ENCODE data around the gene STRADB. TPM values are rescaled to one million over a fixed set of nuclear protein-coding genes. Genes with fewer than 3 reads are reported as not detected.

The STRADB gene
- total RNA-seq, 1 experiment from 2014 or later, result 24.3 TPM

DNA sequence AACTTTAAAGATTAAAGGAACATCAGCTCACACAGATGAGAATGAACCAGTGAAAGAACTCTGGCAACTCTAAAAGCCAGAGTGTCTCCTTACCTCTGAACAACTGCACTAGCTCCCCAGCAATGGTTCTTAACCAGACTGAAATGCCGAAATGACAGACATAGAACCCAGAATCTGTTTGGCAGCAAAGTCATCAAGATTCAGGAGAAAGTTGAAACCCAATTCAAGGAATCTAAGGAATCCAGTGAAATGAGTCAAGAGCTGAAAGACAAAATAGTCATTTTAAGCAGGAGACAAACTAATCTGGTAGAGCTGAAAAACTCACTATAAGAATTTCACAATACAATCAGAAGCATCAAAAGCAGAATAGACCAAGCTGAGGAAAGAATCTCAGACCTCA, 72.0 kb downstream of the STRADB start:
- intact Hi-C loops (cut with micrococcal nuclease; ENCODE audit: unreplicated experiment), result no loop called here
- H3K36me3 ChIP-seq (ENCODE audit: insufficient read depth, low read length, poor library complexity, severe bottlenecking), result no peaks in the 10 kb centered on the region
- no peak for DNase-seq (ENCODE audit: low spot score)
- no peaks in the 10 kb centered on the region for H3K9me3 ChIP-seq (ENCODE audit: low read depth, low read length, poor library complexity, severe bottlenecking)
- no peaks in the 10 kb centered on the region for H3K27me3 ChIP-seq (replicated peaks; ENCODE audit: insufficient read depth, low read depth, low read length, poor library complexity)
- H3K27ac ChIP-seq (ENCODE audit: low read depth, low read length, poor library complexity, severe bottlenecking), result no peak overlapping the region
- no peak overlapping the region for H3K4me3 ChIP-seq (ENCODE audit: low read depth, low read length, poor library complexity, severe bottlenecking)
- no TSS peak for BruUV-seq (replicated peaks)
- POLR2A ChIA-PET (ENCODE audit: low non-redundant PET), result no interaction called here
- H3K4me1 ChIP-seq (ENCODE audit: insufficient read depth, low read length, poor library complexity, severe bottlenecking), result no peaks in the 10 kb centered on the region
- TF ChIP-seq, protein P1, sequence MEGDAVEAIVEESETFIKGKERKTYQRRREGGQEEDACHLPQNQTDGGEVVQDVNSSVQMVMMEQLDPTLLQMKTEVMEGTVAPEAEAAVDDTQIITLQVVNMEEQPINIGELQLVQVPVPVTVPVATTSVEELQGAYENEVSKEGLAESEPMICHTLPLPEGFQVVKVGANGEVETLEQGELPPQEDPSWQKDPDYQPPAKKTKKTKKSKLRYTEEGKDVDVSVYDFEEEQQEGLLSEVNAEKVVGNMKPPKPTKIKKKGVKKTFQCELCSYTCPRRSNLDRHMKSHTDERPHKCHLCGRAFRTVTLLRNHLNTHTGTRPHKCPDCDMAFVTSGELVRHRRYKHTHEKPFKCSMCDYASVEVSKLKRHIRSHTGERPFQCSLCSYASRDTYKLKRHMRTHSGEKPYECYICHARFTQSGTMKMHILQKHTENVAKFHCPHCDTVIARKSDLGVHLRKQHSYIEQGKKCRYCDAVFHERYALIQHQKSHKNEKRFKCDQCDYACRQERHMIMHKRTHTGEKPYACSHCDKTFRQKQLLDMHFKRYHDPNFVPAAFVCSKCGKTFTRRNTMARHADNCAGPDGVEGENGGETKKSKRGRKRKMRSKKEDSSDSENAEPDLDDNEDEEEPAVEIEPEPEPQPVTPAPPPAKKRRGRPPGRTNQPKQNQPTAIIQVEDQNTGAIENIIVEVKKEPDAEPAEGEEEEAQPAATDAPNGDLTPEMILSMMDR (conservative IDR thresholded peaks at IDR 0.05; ENCODE audit: low read depth, low read length), result no peak
- TF ChIP-seq EZH2 (IDR thresholded peaks at IDR 0.05; ENCODE audit: borderline replicate concordance, low read depth, low read length, poor library complexity, severe bottlenecking), result no peak
- CTCF ChIA-PET, result no interaction called here

Other genes with a start within 250 kb of the STRADB start
- gene CASP8, start 191.2 kb upstream of the STRADB start, total RNA-seq (2021), result 17.9 and 28.4 TPM in 2 replicates
- gene FLACC1, start 94.4 kb upstream of the STRADB start, total RNA-seq (2021), result 2.2 and 2.4 TPM in 2 replicates
- gene TRAK2, start 282 bp upstream of the STRADB start, total RNA-seq (2021), result 30.1 and 31.7 TPM in 2 replicates
- gene TMEM237, start 191.8 kb downstream of the STRADB start, total RNA-seq (2021), result 66.8 and 70.4 TPM in 2 replicates
- gene MPP4, start 246.9 kb downstream of the STRADB start, total RNA-seq (2021), result 1.0 and 1.6 TPM in 2 replicates